ENCODE measurements around the gene ST8SIA5. TPM values are rescaled to one million over a fixed set of nuclear protein-coding genes. Genes with fewer than 3 reads are reported as not detected.
"Not testable (repeated sequence)": the region's sequence is repeated elsewhere in the genome, so short reads cannot be mapped to it uniquely, and the experiment has no call there.

Gene ST8SIA5
- not detected for total RNA-seq

GRCh38 chr18:46756559-46757201 lies at the start of gene ST8SIA5:
TSS of gene ST8SIA5 (minus strand) at chr18:46757053. CDS start at chr18:46756508, 545 bp downstream.
- Mint-ChIP-seq H3K4me1 (peaks cover 19% of the 10 kb centered on the region), H3K27me3 (peaks cover 70% of the 10 kb centered on the region), H3K9me3 (no peaks in the 10 kb centered on the region), H3K4me3 (peak within 1 kb of the TSS; percentile 46), H3K27ac (no peak within 1 kb of the TSS), H3K36me3 (ENCODE audit: low read depth) (no peaks in the 10 kb centered on the region)
- CTCF ChIA-PET: no interaction called here
- POLR2A ChIA-PET: no interaction called here
- DNase-seq: no peak

- POLR2A ChIA-PET; H3K36me3 Mint-ChIP-seq (ENCODE audit: low read depth); H3K4me1 Mint-ChIP-seq; CTCF ChIA-PET; H3K4me3 Mint-ChIP-seq; H3K9me3 Mint-ChIP-seq; DNase-seq; H3K27me3 Mint-ChIP-seq; H3K27ac Mint-ChIP-seq: not testable (repeated sequence)
Measured at GRCh38 chr18:46795945-46796344, 39.1 kb upstream of the ST8SIA5 start.

GRCh38 chr18:46794607-46795006 lies 37.8 kb upstream of the ST8SIA5 start:
- DNase-seq: no peak
- no peaks in the 10 kb centered on the region for H3K36me3 Mint-ChIP-seq (ENCODE audit: low read depth)
- H3K4me1 Mint-ChIP-seq: no peaks in the 10 kb centered on the region
- no peak overlapping the region for H3K4me3 Mint-ChIP-seq
- H3K27ac Mint-ChIP-seq: no peak overlapping the region
- ChIA-PET CTCF (no interaction called here), POLR2A (no interaction called here)
- no peaks in the 10 kb centered on the region for H3K9me3 Mint-ChIP-seq
- no peaks in the 10 kb centered on the region for H3K27me3 Mint-ChIP-seq

- H3K36me3 Mint-ChIP-seq (ENCODE audit: low read depth): no peaks in the 10 kb centered on the region
- CTCF ChIA-PET: no interaction called here
- DNase-seq: no peak
- no peaks in the 10 kb centered on the region for H3K27me3 Mint-ChIP-seq
- no peak overlapping the region for H3K27ac Mint-ChIP-seq
- H3K4me3 Mint-ChIP-seq: no peak overlapping the region
- POLR2A ChIA-PET: no interaction called here
- no peaks in the 10 kb centered on the region for H3K9me3 Mint-ChIP-seq
- H3K4me1 Mint-ChIP-seq: no peaks in the 10 kb centered on the region
Measured at GRCh38 chr18:46793565-46793964, 36.7 kb upstream of the ST8SIA5 start.

GRCh38 chr18:46789088-46789487 lies 32.2 kb upstream of the ST8SIA5 start:
- no peak for DNase-seq
- no peaks in the 10 kb centered on the region for H3K4me1 Mint-ChIP-seq
- ChIA-PET CTCF (no interaction called here), POLR2A (no interaction called here)
- H3K36me3 Mint-ChIP-seq (ENCODE audit: low read depth): no peaks in the 10 kb centered on the region
- no peaks in the 10 kb centered on the region for H3K9me3 Mint-ChIP-seq
- no peak overlapping the region for H3K27ac Mint-ChIP-seq
- no peak overlapping the region for H3K4me3 Mint-ChIP-seq
- peaks cover 2% of the 10 kb centered on the region for H3K27me3 Mint-ChIP-seq

- H3K4me3 Mint-ChIP-seq: no peak overlapping the region
- no peaks in the 10 kb centered on the region for H3K4me1 Mint-ChIP-seq
- H3K27me3 Mint-ChIP-seq: peaks cover 2% of the 10 kb centered on the region
- no peaks in the 10 kb centered on the region for H3K9me3 Mint-ChIP-seq
- H3K36me3 Mint-ChIP-seq (ENCODE audit: low read depth): no peaks in the 10 kb centered on the region
- POLR2A ChIA-PET: no interaction called here
- CTCF ChIA-PET: no interaction called here
- DNase-seq: no peak
- H3K27ac Mint-ChIP-seq: no peak overlapping the region
Measured at GRCh38 chr18:46787674-46788073, 30.8 kb upstream of the ST8SIA5 start.

GRCh38 chr18:46772357-46772756 lies 15.5 kb upstream of the ST8SIA5 start:
- H3K4me1 Mint-ChIP-seq: no peaks in the 10 kb centered on the region
- H3K9me3 Mint-ChIP-seq: no peaks in the 10 kb centered on the region
- no peaks in the 10 kb centered on the region for H3K36me3 Mint-ChIP-seq (ENCODE audit: low read depth)
- H3K27me3 Mint-ChIP-seq: no peaks in the 10 kb centered on the region
- CTCF ChIA-PET: no interaction called here
- no peak overlapping the region for H3K27ac Mint-ChIP-seq
- POLR2A ChIA-PET: no interaction called here
- DNase-seq: no peak
- no peak overlapping the region for H3K4me3 Mint-ChIP-seq

GRCh38 chr18:46771141-46771540 lies 14.3 kb upstream of the ST8SIA5 start:
- Mint-ChIP-seq H3K4me1 (no peaks in the 10 kb centered on the region), H3K36me3 (ENCODE audit: low read depth) (no peaks in the 10 kb centered on the region), H3K27me3 (no peaks in the 10 kb centered on the region), H3K4me3 (no peak overlapping the region), H3K27ac (no peak overlapping the region), H3K9me3 (no peaks in the 10 kb centered on the region)
- ChIA-PET CTCF (no interaction called here), POLR2A (no interaction called here)
- no peak for DNase-seq

- POLR2A ChIA-PET: no interaction called here
Measured at GRCh38 chr18:46770708-46771107, 13.9 kb upstream of the ST8SIA5 start.

GRCh38 chr18:46768166-46768921 lies 11.5 kb upstream of the ST8SIA5 start:
- Mint-ChIP-seq H3K4me1 (no peaks in the 10 kb centered on the region), H3K9me3 (no peaks in the 10 kb centered on the region), H3K27ac (no peak overlapping the region), H3K4me3 (no peak overlapping the region), H3K36me3 (ENCODE audit: low read depth) (no peaks in the 10 kb centered on the region), H3K27me3 (peaks cover 8% of the 10 kb centered on the region)
- DNase-seq: no peak
- ChIA-PET POLR2A (no interaction called here), CTCF (no interaction called here)

More at GRCh38 chr18:46770708-46771107, 13.9 kb upstream of the ST8SIA5 start:
- H3K9me3 Mint-ChIP-seq: no peaks in the 10 kb centered on the region
- H3K27me3 Mint-ChIP-seq: no peaks in the 10 kb centered on the region
- H3K36me3 Mint-ChIP-seq (ENCODE audit: low read depth): no peaks in the 10 kb centered on the region
- no peaks in the 10 kb centered on the region for H3K4me1 Mint-ChIP-seq
- no peak overlapping the region for H3K27ac Mint-ChIP-seq
- no peak overlapping the region for H3K4me3 Mint-ChIP-seq
- CTCF ChIA-PET: no interaction called here
- DNase-seq: no peak

GRCh38 chr18:46767217-46767616 lies 10.4 kb upstream of the ST8SIA5 start:
- H3K27ac Mint-ChIP-seq: no peak overlapping the region
- H3K4me1 Mint-ChIP-seq: no peaks in the 10 kb centered on the region
- ChIA-PET POLR2A (no interaction called here), CTCF (no interaction called here)
- no peaks in the 10 kb centered on the region for H3K36me3 Mint-ChIP-seq (ENCODE audit: low read depth)
- H3K4me3 Mint-ChIP-seq: no peak overlapping the region
- H3K27me3 Mint-ChIP-seq: peaks cover 13% of the 10 kb centered on the region
- H3K9me3 Mint-ChIP-seq: no peaks in the 10 kb centered on the region
- no peak for DNase-seq

- ChIA-PET CTCF (no interaction called here), POLR2A (no interaction called here)
- Mint-ChIP-seq H3K27ac (no peak overlapping the region), H3K36me3 (ENCODE audit: low read depth) (no peaks in the 10 kb centered on the region), H3K9me3 (no peaks in the 10 kb centered on the region), H3K4me1 (no peaks in the 10 kb centered on the region), H3K27me3 (peaks cover 37% of the 10 kb centered on the region), H3K4me3 (no peak overlapping the region)
- DNase-seq: no peak
Measured at GRCh38 chr18:46764586-46764985, 7.7 kb upstream of the ST8SIA5 start.

GRCh38 chr18:46761059-46761769 lies 4.4 kb upstream of the ST8SIA5 start:
- Mint-ChIP-seq H3K36me3 (ENCODE audit: low read depth) (no peaks in the 10 kb centered on the region), H3K4me1 (peaks cover 6% of the 10 kb centered on the region), H3K27me3 (peaks cover 63% of the 10 kb centered on the region), H3K4me3 (no peak overlapping the region), H3K27ac (no peak overlapping the region), H3K9me3 (no peaks in the 10 kb centered on the region)
- no peak for DNase-seq
- ChIA-PET CTCF (no interaction called here), POLR2A (no interaction called here)

GRCh38 chr18:46759890-46760289 lies 3.0 kb upstream of the ST8SIA5 start:
- H3K4me1 Mint-ChIP-seq: peaks cover 12% of the 10 kb centered on the region
- DNase-seq: no peak
- peaks cover 71% of the 10 kb centered on the region for H3K27me3 Mint-ChIP-seq
- CTCF ChIA-PET: no interaction called here
- no peak overlapping the region for H3K4me3 Mint-ChIP-seq
- H3K9me3 Mint-ChIP-seq: no peaks in the 10 kb centered on the region
- no peaks in the 10 kb centered on the region for H3K36me3 Mint-ChIP-seq (ENCODE audit: low read depth)
- no peak overlapping the region for H3K27ac Mint-ChIP-seq
- POLR2A ChIA-PET: no interaction called here
